Epithelial cell of esophagus (primary cell): ENCODE results near the gene EVC.
"Not testable (repeated sequence)": the region's sequence is repeated elsewhere in the genome, so short reads cannot be mapped to it uniquely, and the experiment has no call there.

ENCODE experiments used
- DNase-seq: peaks from one replicate; pipeline ENCODE4 v3.0.0; 2010; ENCODE audit warnings: low read depth
- H3K4me3 ChIP-seq: 2 replicates; pipeline ENCODE4 v1.5.1; 2011; ENCODE audit warnings: mild to moderate bottlenecking, low read length, control low read depth
- CTCF ChIP-seq: IDR thresholded peaks from 2 replicates; pipeline ENCODE4 v1.5.1; 2011; ENCODE audit warnings: low read depth, mild to moderate bottlenecking, low read length, control low read depth, inconsistent platforms; ENCODE audit not compliant: insufficient read depth; ENCODE audit errors: missing control alignments

Gene EVC

DNA sequence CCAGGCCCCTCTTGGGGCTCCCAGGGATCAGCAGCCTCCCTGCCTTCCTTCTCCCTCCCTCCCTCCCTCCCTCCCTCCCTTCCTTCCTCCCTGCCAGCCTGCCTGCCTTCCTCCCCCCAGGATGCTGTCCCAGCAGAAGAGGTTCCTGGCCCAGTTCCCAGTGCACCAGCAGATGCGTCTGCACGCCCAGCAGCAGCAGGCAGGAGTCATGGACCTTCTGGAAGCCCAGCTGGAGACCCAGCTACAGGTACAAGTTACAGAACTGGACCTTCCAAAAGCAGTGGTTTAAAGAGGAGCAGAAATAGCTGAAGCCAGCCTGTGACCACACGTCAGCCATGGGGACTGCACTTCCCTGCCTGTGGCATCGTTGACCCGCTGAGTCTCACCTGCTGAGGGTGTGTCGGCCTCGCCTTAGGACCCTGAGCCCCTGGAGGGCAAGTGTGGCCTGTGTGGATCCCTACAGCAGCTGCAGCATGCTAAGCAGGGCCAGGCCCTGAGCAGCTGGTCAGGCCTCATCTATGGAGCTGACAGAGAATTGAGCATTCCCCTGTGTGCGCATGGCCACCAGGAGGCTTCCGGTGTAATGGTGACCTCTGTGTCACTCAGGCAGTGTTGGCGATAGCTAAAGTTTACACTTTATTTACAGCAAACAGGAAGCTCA is 97.2 kb downstream of the EVC start:
- no peak overlapping the region for H3K4me3 ChIP-seq
- no peak for DNase-seq
- no peak for TF ChIP-seq CTCF

- H3K4me3 ChIP-seq = no peak overlapping the region
- no peak for DNase-seq
- no peak for TF ChIP-seq CTCF
Measured at GRCh38 chr4:5809216-5809776, 98.3 kb downstream of the EVC start.

GRCh38 chr4:5810151-5810550 is 99.2 kb downstream of the EVC start:
- no peak for TF ChIP-seq CTCF
- no peak for DNase-seq
- no peak overlapping the region for H3K4me3 ChIP-seq

- no peak overlapping the region for H3K4me3 ChIP-seq
- DNase-seq = no peak
- no peak for TF ChIP-seq CTCF
Measured at GRCh38 chr4:5810770-5811430, 99.9 kb downstream of the EVC start.

DNA sequence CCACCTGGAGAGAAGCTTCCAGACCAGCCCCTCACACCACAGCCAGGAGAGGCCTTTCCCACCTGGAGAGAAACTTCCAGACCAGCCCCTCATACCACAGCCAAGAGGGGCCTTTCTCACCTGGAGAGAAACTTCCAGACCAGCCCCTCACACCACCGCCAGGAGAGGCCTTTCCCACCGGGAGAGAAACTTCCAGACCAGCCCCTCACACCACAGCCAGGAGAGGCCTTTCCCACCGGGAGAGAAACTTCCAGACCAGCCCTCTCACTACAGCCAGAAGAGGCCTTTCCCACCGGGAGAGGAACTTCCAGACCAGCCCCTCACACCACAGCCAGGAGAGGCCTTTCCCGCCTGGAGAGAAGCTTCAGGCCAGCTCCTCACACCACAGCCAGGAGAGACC is 101.1 kb downstream of the EVC start:
- not testable (repeated sequence) for DNase-seq, H3K4me3 ChIP-seq

DNA sequence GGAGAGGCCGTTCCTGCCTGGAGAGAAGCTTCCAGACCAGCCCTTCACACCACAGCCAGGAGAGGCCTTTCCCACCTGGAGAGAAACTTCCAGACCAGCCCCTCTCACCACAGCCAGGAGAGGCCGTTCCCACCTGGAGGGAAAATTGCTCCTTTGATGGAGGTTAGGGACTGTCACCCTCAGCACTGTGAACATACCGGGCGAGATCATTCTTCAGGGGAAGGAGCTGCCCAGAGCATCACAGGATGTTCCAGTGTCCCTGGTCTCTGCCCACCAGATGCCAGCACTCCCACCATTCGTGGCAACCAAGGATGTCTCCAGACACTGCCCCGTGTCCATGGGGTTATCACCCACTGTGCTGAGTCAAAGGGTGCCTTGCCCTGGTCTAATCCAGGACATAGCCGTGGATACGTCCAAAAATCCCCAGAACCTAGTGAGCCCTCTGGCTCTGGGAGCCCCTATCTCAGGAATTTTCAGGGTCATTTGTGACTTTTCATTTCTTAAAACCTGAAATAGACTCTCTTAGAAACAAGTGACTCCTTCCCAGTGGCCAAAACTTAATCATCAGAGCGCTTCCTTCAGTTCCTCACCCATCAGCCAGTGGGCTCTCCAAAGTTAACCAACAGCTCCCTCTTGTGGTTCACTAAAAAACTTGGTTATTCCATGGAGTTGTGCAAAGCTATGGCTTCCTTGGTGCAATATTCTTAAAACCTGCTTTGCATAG is 101.7 kb downstream of the EVC start:
- peak; percentile 82 for TF ChIP-seq CTCF
- H3K4me3 ChIP-seq = no peak overlapping the region
- DNase-seq = peak; percentile 81

DNA sequence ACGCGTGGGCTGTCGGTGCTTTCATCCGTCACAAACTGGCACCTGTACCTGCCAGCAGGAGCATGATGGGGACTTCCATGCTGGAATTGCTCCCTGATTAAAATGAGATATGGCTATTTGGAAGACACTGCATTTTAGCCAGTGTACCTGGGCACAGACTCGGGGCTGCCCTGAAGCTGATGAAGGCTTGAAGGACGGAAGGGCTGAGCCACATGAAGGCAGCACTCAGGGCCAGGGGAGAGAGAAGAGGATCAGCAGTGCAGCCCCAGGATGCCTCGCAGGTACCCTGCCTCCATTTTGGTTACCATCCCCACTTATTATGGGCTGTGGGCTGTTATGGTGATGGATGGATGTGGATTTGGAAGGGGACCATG is 102.9 kb downstream of the EVC start:
- no peak for DNase-seq
- no peak overlapping the region for H3K4me3 ChIP-seq
- no peak for TF ChIP-seq CTCF
